Skeletal muscle satellite cell (primary cell): ENCODE data around the gene ACTL6B.

Experiments used
- H3K27me3 ChIP-seq: 2 replicates; pipeline ENCODE4 v1.7.0; 2013; ENCODE audit warnings: low read length; ENCODE audit not compliant: control insufficient read depth, insufficient read depth
- H3K36me3 ChIP-seq: 2 replicates; pipeline ENCODE4 v1.7.0; 2013; ENCODE audit warnings: mild to moderate bottlenecking, control low read depth, low read length; ENCODE audit not compliant: insufficient read depth
- H3K4me1 ChIP-seq: 2 replicates; pipeline ENCODE4 v1.7.0; 2013; ENCODE audit warnings: low read length; ENCODE audit not compliant: control insufficient read depth, insufficient read depth
- H3K4me2 ChIP-seq: 2 replicates; pipeline ENCODE4 v1.7.0; 2013; ENCODE audit warnings: mild to moderate bottlenecking, low read length
- H3K4me3 ChIP-seq: 2 replicates; pipeline ENCODE4 v1.7.0; 2013; ENCODE audit warnings: low read length
- H3K9ac ChIP-seq: 2 replicates; pipeline ENCODE4 v1.7.0; 2013; ENCODE audit warnings: mild to moderate bottlenecking, low read depth, low read length, moderate library complexity
- H3K9me3 ChIP-seq: replicated peaks from 2 replicates; pipeline ENCODE4 v1.7.0; 2013; ENCODE audit warnings: mild to moderate bottlenecking, control low read depth, low read length

The ACTL6B gene

DNA sequence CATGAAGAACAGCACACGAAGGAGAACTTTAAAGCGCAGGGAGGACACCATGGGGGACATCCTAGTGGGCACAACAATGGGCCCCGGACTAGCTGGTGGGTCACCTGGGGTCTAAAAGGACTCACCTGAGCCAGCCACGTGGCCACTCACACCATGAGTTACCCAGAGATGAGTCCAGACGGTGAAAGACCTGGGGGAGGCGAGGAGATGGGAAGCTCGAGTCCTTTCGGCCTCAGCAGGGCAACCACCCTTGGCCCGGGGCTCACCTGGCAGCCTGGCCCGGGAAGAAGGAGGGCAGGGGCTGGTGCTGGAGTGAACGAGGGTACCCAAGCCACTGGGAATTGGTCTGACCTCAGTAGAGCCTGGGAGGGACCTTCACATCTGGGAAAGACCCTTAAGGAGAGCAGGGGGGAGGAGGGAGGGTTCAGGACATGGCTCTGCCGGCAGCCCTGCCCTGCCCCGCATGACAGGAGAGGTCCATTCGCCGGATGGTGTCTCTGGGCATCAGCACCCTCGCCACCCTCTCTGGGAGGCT is 32.1 kb upstream of the ACTL6B start:
- Histone ChIP-seq H3K4me1 (peaks cover 29% of the 10 kb centered on the region), H3K4me2 (no peak overlapping the region), H3K9ac (no peak overlapping the region), H3K9me3 (no peaks in the 10 kb centered on the region), H3K27me3 (no peaks in the 10 kb centered on the region), H3K36me3 (peaks cover 42% of the 10 kb centered on the region), H3K4me3 (no peak overlapping the region)

DNA sequence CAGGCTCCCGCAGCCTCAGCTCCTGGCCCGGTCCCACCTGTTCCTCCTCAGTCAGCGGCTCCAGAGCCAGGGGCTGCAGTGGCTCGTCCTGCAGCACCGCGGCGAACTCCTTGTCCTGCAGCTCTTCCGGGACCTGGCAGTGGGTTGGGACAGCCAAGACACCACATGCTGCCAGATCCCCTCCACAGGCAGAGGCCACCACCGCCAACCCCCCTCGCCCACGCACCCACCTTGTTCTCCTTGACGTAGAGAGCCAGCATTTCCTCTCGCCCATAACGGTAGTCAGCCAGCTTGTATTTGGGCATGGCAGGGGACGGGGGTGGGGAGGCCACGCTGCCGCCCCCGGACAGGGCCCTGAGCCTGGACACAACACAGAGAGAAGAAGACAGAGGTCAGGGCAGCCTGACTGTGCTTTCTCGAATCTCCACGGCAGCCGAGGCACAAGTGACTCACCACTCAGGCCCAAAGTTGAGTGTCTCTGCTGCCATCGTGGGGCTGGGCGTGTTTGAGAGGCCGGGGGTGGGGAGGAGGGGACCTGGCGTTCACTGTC is 31.6 kb upstream of the ACTL6B start:
- no peaks in the 10 kb centered on the region for H3K9me3 ChIP-seq
- H3K27me3 ChIP-seq = no peaks in the 10 kb centered on the region
- no peak overlapping the region for H3K9ac ChIP-seq
- H3K4me3 ChIP-seq = no peak overlapping the region
- H3K4me1 ChIP-seq = peaks cover 28% of the 10 kb centered on the region
- H3K4me2 ChIP-seq = peak overlapping the region; percentile 54
- peaks cover 46% of the 10 kb centered on the region for H3K36me3 ChIP-seq

DNA sequence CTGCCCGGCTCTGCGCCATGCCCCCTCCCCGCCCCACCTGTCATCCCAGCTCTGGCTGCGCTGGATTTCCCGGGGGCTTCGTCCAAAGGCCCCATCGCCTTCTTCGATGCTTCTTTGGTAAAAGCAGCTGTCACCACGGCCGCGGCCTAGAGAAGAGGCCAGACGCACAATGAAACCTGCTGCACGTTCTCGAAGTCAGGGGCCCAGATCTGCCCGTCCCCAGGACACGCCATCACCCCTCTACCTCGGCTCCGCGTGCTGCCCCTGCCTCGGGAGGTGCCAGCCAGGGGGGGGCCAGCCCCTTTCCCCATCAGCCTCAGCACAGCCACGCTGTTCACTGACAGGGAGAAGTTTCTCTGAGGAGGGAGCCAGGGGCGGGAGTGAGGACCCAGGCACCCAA is 31.0 kb upstream of the ACTL6B start:
- Histone ChIP-seq H3K4me1 (peaks cover 26% of the 10 kb centered on the region), H3K9ac (no peak overlapping the region), H3K36me3 (peaks cover 52% of the 10 kb centered on the region), H3K4me3 (no peak overlapping the region), H3K9me3 (no peaks in the 10 kb centered on the region), H3K4me2 (no peak overlapping the region), H3K27me3 (no peaks in the 10 kb centered on the region)

DNA sequence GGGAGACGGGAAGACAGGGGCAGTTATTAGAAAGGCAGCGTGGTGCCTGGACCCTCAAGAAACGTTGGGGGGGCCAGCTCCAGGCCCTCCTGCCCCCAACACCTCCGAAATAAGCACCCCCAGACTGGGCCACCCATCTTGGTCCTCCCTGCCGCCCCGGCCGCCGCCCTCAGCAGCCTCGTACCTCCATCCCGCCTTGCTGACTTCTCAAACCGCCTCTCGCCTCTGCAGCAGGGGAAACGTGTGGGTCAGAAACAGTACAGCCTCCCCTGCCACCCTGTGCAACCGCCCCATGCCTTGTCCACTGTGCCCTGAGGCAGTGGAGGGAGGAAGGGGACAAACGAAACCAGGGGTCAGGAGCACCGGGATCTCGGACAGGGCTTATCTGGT is 30.6 kb upstream of the ACTL6B start:
- no peak overlapping the region for H3K9ac ChIP-seq
- no peaks in the 10 kb centered on the region for H3K27me3 ChIP-seq
- H3K4me2 ChIP-seq = no peak overlapping the region
- no peak overlapping the region for H3K4me3 ChIP-seq
- no peaks in the 10 kb centered on the region for H3K9me3 ChIP-seq
- peaks cover 26% of the 10 kb centered on the region for H3K4me1 ChIP-seq
- peaks cover 56% of the 10 kb centered on the region for H3K36me3 ChIP-seq

DNA sequence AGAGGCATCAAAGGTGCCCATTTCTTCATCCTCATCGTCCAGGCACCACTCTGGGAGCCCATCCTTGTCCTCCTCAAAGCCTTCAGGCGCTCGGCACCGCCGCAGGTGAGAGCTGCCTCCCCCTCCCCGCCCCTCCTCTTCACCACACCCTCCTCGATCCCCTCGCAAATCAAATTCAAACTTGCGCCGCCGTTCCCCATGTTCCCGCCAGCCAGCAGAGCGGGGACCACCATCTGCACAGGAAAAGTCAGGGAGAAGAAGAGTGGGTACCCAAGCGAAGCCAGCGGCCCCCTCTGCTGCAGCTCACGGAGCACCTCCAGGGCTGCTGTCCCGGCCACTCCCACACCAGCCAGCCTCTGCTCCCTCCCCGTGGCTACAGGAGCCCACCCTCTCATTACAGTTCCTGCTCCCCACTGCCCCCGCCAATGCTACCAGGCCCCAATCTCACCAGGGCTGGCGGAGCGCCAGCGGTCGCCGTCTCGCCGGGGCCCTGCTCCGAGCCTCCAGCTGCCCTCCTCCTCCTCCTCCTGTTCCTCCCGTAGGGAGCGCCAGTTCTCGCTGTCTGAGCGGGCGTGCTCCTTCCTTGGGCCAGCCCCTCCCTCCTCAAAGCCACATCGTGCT is 30.1 kb upstream of the ACTL6B start:
- Histone ChIP-seq H3K9ac (no peak overlapping the region), H3K4me3 (no peak overlapping the region), H3K9me3 (no peaks in the 10 kb centered on the region), H3K4me2 (no peak overlapping the region), H3K36me3 (peaks cover 61% of the 10 kb centered on the region), H3K4me1 (peaks cover 23% of the 10 kb centered on the region), H3K27me3 (no peaks in the 10 kb centered on the region)

DNA sequence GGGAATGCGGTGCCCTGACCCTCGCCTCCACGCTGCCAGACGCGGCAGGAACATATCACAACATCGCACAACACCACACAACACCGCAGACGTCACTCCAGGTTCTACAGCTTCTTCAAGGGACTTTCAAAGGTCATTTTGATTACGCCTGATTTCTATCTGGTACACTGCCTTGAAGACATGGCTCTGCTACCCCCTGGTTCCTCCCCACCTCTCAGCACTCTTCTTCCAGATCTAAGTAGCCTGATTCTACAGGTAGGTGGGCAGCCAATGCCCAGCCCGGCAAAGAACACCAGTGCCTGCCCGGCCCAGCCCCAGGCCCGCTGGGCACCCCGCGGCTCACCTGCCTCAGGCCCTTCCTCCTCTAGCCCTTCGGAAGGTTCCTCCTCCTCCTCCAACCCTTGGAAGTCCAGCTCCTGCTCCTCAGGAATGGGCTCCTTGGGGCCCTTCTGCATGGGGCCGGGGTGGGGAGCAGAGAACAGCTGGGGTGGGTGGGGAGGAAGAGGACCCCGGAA is 29.4 kb upstream of the ACTL6B start:
- Histone ChIP-seq H3K9me3 (no peaks in the 10 kb centered on the region), H3K4me2 (no peak overlapping the region), H3K27me3 (no peaks in the 10 kb centered on the region), H3K4me3 (no peak overlapping the region), H3K4me1 (peaks cover 21% of the 10 kb centered on the region), H3K36me3 (peaks cover 63% of the 10 kb centered on the region), H3K9ac (no peak overlapping the region)

DNA sequence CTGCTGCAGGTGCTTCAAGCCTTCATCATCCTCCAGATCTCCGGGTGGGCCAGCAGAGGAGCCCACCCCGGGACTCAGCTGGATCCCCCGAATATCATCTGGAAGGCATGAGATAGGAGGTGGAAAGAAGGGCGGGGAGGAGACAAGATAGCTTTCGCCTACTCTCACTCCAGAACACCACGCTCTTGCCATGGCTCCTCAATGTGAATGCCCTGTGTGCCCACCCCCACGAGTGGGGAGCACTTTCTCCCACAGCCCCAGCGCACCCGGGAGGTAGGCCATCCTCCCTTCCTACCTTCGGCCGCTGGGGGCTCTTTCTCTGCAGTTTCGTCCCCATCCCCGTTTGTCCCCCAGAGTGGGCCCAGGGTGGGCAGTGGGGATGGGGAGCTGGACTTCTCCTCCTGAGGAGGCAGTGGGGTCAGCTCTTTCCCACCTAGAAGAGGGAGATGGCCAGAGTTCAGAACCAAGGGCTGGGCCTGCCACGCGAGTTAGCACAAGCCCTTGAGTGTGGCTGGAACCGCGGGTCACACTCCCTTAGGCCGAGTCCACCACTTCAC is 28.9 kb upstream of the ACTL6B start:
- Histone ChIP-seq H3K36me3 (peaks cover 69% of the 10 kb centered on the region), H3K27me3 (no peaks in the 10 kb centered on the region), H3K4me3 (no peak overlapping the region), H3K4me1 (peaks cover 26% of the 10 kb centered on the region), H3K9ac (no peak overlapping the region), H3K9me3 (no peaks in the 10 kb centered on the region), H3K4me2 (no peak overlapping the region)

DNA sequence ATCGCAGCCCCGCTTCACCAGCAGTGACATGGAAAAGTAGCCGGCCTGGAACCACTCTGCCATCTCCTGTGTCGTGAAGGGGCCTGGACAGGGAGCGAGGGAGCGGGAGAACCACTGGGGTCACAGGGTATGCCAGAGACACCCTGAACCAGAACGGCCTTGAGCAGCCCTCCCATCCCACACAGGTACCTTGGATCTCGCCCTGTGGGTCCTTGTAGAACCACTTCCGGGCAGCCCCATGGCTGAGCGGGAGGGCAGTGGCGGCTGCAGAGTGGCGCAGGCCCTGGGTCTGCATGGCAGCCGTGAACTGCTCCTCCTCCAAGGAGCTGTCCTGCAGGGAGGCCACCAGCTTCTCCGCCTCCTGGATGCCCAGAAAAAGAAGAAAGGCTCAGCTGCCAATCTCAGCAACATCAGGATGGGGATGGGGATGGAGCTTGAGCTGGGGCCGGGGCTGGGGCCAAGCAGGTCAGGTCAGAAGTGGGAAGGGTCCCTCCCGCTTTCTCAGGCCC is 28.3 kb upstream of the ACTL6B start:
- Histone ChIP-seq H3K9ac (no peak overlapping the region), H3K4me1 (peaks cover 26% of the 10 kb centered on the region), H3K4me3 (no peak overlapping the region), H3K4me2 (no peak overlapping the region), H3K9me3 (no peaks in the 10 kb centered on the region), H3K27me3 (no peaks in the 10 kb centered on the region), H3K36me3 (peaks cover 74% of the 10 kb centered on the region)

DNA sequence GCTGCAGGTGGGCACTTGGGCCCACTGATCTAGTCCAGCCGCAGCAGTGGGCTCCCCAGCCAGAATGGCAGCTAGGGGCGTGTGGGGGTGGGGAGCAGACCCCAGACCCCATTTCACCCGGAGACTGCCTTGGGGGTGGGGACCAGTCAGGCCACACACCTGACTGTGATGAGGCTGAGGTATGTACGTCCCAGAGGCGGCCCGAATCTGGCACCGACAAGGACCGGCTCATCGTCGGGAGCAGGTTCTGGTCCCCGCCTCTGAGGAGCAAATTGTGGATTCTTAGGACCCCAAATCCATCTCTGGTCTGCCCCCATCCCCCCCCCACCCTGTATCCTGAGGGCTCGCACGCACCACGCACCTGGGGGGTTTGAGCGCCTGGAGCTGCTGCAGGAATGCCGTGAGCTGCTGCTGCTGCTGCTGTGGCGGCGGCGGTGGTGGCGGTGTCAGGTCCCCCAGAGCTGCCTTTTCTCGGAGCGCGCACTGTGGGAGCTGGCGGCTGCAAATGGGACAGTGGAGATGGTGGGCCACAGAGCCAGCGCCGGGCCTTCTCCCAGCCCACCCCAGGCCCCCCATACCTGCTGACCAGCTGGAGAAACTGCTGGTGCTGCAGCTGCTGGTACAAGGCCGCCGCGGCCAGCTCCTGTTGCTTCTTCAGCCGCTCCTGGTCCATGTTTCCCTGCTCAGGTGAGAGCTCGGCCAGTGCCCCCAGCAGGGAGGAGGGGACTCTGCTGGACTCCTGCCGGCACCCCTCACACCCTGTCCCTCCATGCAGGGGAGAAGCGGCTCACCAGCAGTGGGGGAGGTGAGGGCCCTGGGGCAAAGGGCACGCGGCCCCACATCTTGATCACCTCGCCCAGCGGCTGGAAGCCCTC is 27.6 kb upstream of the ACTL6B start:
- Histone ChIP-seq H3K4me3 (no peak overlapping the region), H3K9me3 (no peaks in the 10 kb centered on the region), H3K9ac (no peak overlapping the region), H3K36me3 (peaks cover 75% of the 10 kb centered on the region), H3K27me3 (no peaks in the 10 kb centered on the region), H3K4me1 (peaks cover 26% of the 10 kb centered on the region), H3K4me2 (no peak overlapping the region)

DNA sequence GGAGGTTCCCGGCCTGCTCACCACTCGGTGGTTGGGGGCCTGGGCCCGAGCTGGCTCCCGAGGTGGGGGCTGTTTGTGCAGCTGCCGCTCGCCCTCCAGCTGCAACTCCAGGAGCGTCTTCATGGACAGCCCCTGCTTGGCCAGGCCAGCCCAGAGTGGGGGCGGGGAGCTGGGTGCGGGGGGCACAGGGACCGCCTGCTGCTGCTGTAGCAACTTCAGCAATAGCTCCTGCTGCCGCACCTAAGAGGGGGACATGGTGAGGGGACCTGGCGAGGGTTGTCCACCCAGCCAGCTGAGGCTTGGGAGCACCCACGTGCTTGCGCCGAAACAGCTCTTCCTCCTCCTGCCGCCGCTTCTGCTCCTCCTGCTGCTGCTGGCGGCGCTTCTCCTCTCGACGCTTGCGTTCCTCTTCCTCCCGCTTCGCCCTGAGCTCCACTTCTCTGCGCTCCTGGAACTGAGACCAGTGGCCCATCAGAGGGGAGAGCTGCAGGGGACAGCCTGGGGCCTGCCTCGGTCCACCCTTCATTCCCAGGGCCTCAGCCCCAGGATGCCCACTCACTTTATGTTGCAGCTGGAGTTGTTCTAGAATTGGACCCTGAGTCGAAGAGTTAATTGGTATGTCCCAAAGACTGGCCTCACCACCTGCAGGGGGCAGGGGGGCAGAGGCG is 26.9 kb upstream of the ACTL6B start:
- Histone ChIP-seq H3K36me3 (peaks cover 77% of the 10 kb centered on the region), H3K9ac (no peak overlapping the region), H3K27me3 (no peaks in the 10 kb centered on the region), H3K9me3 (no peaks in the 10 kb centered on the region), H3K4me1 (peaks cover 23% of the 10 kb centered on the region), H3K4me2 (no peak overlapping the region), H3K4me3 (no peak overlapping the region)
